IMR-90 (cell line): ENCODE results near the gene EDN2. TPM values are rescaled to one million over a fixed set of nuclear protein-coding genes. Genes with fewer than 3 reads are reported as not detected.

Source experiments
- polyA plus RNA-seq, 3 experiments: library from polyadenylated mRNA; depleted of rRNA; stranded (reverse); fragments of >200 nt; gene quantifications; 2 replicates each; pipeline ENCODE4 v1.2.3, GENCODE V29; 2012; ENCODE audit warnings: low replicate concordance in 1 of 3
- total RNA-seq: library from RNA; depleted of rRNA; stranded (reverse); fragments of >200 nt; gene quantifications from 2 replicates; pipeline ENCODE4 v1.2.3, GENCODE V29; 2012
- TF ChIP-seq, protein P1 (sequence below): conservative IDR thresholded peaks from 2 replicates; pipeline ENCODE4 v1.5.1; 2012; ENCODE audit warnings: mild to moderate bottlenecking, low read depth, low read length, improper control_type of control experiment

EDN2 gene
- total and polyA plus RNA-seq, 2 of the 4 experiments (the other 2 are of a cell fraction): 0.27 TPM; not detected in 1

DNA sequence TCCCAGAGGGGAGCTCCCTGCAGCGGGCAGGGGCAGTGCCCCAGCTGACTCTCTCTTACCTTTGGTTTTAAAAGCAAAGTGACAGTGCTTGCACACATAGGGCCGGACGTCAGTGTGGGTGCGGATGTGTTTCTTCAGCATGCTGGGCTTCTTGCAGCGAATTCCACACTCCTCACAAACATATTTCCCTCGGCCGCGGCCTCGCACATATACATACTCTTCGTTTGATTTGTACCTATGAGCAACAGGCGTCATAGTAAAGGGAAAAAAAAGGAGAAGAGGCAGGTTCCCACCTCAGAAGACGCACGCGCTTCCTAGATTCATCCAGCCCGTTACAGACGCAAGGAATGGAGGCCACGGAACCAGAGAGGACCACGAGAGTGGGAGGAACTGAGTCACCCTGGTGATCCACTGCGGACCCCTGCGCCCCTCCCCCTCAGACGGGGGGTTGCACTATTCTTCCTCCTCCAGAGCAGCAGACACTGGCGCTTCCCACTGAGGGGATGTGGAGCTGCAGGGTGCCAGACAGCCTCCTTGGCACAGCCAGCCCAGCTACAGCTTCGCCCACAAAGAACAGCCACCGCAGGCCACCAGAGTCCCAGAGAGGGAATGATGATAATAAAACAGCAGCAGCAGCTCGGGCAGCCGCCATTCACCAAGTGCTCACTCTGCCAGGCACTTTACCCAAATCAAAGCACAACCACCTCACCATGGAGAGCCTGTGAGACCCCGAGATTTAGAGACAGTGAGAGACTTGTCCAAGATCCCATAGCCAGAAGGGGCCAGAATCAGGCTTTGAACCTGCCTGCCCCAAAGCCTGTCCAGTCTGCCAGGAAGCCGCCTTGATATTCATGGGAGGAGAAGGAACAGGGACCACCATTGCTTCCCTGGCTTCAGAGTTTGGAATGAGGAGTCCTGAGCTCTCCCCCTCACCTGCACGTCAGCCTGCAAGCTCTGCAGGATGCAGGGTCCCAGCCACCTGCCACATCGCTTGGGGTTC is 40.5 kb upstream of the EDN2 start (continued):
- TF ChIP-seq, protein P1, sequence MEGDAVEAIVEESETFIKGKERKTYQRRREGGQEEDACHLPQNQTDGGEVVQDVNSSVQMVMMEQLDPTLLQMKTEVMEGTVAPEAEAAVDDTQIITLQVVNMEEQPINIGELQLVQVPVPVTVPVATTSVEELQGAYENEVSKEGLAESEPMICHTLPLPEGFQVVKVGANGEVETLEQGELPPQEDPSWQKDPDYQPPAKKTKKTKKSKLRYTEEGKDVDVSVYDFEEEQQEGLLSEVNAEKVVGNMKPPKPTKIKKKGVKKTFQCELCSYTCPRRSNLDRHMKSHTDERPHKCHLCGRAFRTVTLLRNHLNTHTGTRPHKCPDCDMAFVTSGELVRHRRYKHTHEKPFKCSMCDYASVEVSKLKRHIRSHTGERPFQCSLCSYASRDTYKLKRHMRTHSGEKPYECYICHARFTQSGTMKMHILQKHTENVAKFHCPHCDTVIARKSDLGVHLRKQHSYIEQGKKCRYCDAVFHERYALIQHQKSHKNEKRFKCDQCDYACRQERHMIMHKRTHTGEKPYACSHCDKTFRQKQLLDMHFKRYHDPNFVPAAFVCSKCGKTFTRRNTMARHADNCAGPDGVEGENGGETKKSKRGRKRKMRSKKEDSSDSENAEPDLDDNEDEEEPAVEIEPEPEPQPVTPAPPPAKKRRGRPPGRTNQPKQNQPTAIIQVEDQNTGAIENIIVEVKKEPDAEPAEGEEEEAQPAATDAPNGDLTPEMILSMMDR: no peak
